Endothelial cell of umbilical vein (primary cell): Measurements from ENCODE around the gene LPAR3. TPM values are rescaled to one million over a fixed set of nuclear protein-coding genes. Genes with fewer than 3 reads are reported as not detected.
A peak's percentile ranks its signal among the peaks of the same experiment; 100 is the strongest.

Experiments used
- BruUV-seq: library from RNA; stranded (reverse); fragments of 400-500 nt; replicated peaks from 2 replicates; lab custom pipeline; 2021; lab: Mats Ljungman, UMichigan
- CTCF ChIA-PET: fragments of 300-600, 350-600 bp; sonication (Branson Sonifier 250); formaldehyde crosslinking; loops from one replicate; lab custom pipeline; 2021; ENCODE audit warnings: antibody characterized with exemption, inconsistent platforms; lab: Charles Lee
- POLR2A ChIA-PET: fragments of 300-600, 350-600 bp; sonication (Branson Sonifier 250); formaldehyde crosslinking; loops from one replicate; lab custom pipeline; 2021; ENCODE audit warnings: antibody characterized with exemption, inconsistent platforms; lab: Charles Lee
- DNase-seq: peaks from one replicate; pipeline ENCODE4 v3.0.0-alpha.2; 2011; ENCODE audit warnings: low read depth, low spot score
- FAIRE-seq: peaks from 2 replicates; lab custom pipeline; 2011; peaks lifted over from hg19 to GRCh38; lab: Jason Lieb, UNC
- H2AFZ ChIP-seq: 2 replicates; pipeline ENCODE4 v1.6.0; 2012; ENCODE audit warnings: low read depth, low read length, control low read depth, inconsistent platforms
- H3K27ac ChIP-seq: 2 replicates; pipeline ENCODE4 v1.5.1; 2011; ENCODE audit warnings: low read depth, mild to moderate bottlenecking, control low read depth, low read length, moderate library complexity; ENCODE audit not compliant: insufficient read depth
- H3K27me3 ChIP-seq, 2 experiments: 2 replicates each; pipeline versions ENCODE4 v1.6.0 to v1.6.1; 2011; ENCODE audit warnings: low read length in 2 of 2, mixed read lengths in 1 of 2; ENCODE audit not compliant: control insufficient read depth in 2 of 2, insufficient read depth in 2 of 2
- H3K36me3 ChIP-seq, 2 experiments: 2 replicates in 1 of 2; 3 replicates in 1 of 2; pipeline ENCODE4 v1.5.1; 2011; ENCODE audit warnings: low read length in 2 of 2, mild to moderate bottlenecking in 1 of 2, moderate library complexity in 1 of 2; ENCODE audit not compliant: control insufficient read depth in 2 of 2, insufficient read depth in 2 of 2; ENCODE audit errors: extremely low read depth in 1 of 2
- H3K4me1 ChIP-seq: 3 replicates; pipeline ENCODE4 v1.5.1; 2011; ENCODE audit warnings: mild to moderate bottlenecking, low read length; ENCODE audit not compliant: control insufficient read depth, insufficient read depth; ENCODE audit errors: extremely low read depth
- H3K4me2 ChIP-seq: 2 replicates; pipeline ENCODE4 v1.6.1; 2011; ENCODE audit warnings: low read length, control low read depth, mixed read lengths; ENCODE audit not compliant: insufficient read depth
- H3K4me3 ChIP-seq, 3 experiments: fragments of 200-600 bp in 1 of 3; sonication (generic), shearing (Covaris generic) in 1 of 3; replicated peaks in 1 of 3; 2 replicates each; pipeline ENCODE4 v1.5.1; 2011 to 2016; ENCODE audit warnings: control low read depth in 3 of 3, low read length in 3 of 3, mild to moderate bottlenecking in 2 of 3, inconsistent platforms in 1 of 3, low read depth in 1 of 3, moderate library complexity in 1 of 3; ENCODE audit not compliant: insufficient read depth in 1 of 3
- H3K79me2 ChIP-seq: 2 replicates; pipeline ENCODE4 v1.6.0; 2012; ENCODE audit warnings: low read length, inconsistent platforms; ENCODE audit not compliant: control insufficient read depth, insufficient read depth
- H3K9ac ChIP-seq: replicated peaks from 2 replicates; pipeline ENCODE3; 2011; ENCODE audit warnings: low read length, control low read depth; ENCODE audit not compliant: insufficient read depth; ENCODE audit errors: extremely low read depth
- H3K9me1 ChIP-seq: replicated peaks from 3 replicates; pipeline ENCODE4 v1.6.0; 2011; ENCODE audit warnings: mild to moderate bottlenecking, low read length; ENCODE audit not compliant: control insufficient read depth, insufficient read depth; ENCODE audit errors: extremely low read depth
- H3K9me3 ChIP-seq: replicated peaks from 2 replicates; pipeline ENCODE4 v1.5.1; 2012; ENCODE audit warnings: low read length, inconsistent platforms; ENCODE audit not compliant: control insufficient read depth, insufficient read depth
- H4K20me1 ChIP-seq: replicated peaks from 2 replicates; pipeline ENCODE3; 2011; ENCODE audit warnings: mild to moderate bottlenecking, low read length; ENCODE audit not compliant: control insufficient read depth, insufficient read depth; ENCODE audit errors: extremely low read depth
- CTCF ChIP-seq, 2 donors: IDR thresholded peaks; 1 replicate in 1 of 2; 2 replicates in 1 of 2; pipeline ENCODE4 v1.5.1; 2011; ENCODE audit warnings: low read length in 2 of 2, mild to moderate bottlenecking in 2 of 2, moderate library complexity in 2 of 2, control low read depth in 1 of 2, inconsistent platforms in 1 of 2, low read depth in 1 of 2; ENCODE audit not compliant: insufficient read depth in 1 of 2; ENCODE audit errors: extremely low read depth in 1 of 2
- FOS ChIP-seq: IDR thresholded peaks from 2 replicates; pipeline ENCODE4 v1.6.1; 2011; ENCODE audit warnings: mild to moderate bottlenecking, low read length, moderate library complexity, borderline replicate concordance; ENCODE audit not compliant: insufficient read depth
- GATA2 ChIP-seq: IDR thresholded peaks from 2 replicates; pipeline ENCODE4 v1.7.0; 2011; ENCODE audit warnings: low read depth, mild to moderate bottlenecking, moderate library complexity, mixed read lengths, low read length; ENCODE audit not compliant: insufficient read length, insufficient read depth
- POLR2A ChIP-seq: IDR thresholded peaks from 2 replicates; pipeline ENCODE4 v1.6.1; 2012; ENCODE audit warnings: low read depth, mild to moderate bottlenecking, control low read depth, low read length
- POLR2AphosphoS5 ChIP-seq: IDR thresholded peaks from 2 replicates; pipeline ENCODE4 v1.6.1; 2012; ENCODE audit warnings: low read depth, mild to moderate bottlenecking, control low read depth, low read length, moderate library complexity; ENCODE audit not compliant: insufficient read depth
- dilution Hi-C: fragments of 300-500 bp; cut with MboI; formaldehyde crosslinking; loops from one replicate; pipeline ENCODE4 v1.15.0; 2019; ENCODE audit warnings: low sequenced_read_pairs; ENCODE audit not compliant: extremely low pct_ligation_motif_present
- intact Hi-C: fragments of 100-400 bp; cut with micrococcal nuclease; formaldehyde crosslinking; loops from one replicate; pipeline ENCODE4 v1.10.0; 2022
- polyA plus RNA-seq, 4 experiments: library from polyadenylated mRNA; depleted of rRNA in 3 of 4; stranded (reverse) in 3 of 4; unstranded in 1 of 4; fragments of >200 nt; gene quantifications; 2 replicates each; pipeline versions ENCODE4 v1.2.1 to v1.2.3, GENCODE V29; 2011 to 2012; ENCODE audit warnings: missing spikeins in 1 of 4
- total RNA-seq: library from RNA; stranded (reverse); gene quantifications from 2 replicates; pipeline ENCODE4 v1.2.3, GENCODE V29; 2021

Gene LPAR3
- total and polyA plus RNA-seq, 2 donors (not counting 3 experiments of a cell fraction or from before 2014, with no cell fraction given): not detected

- no peak overlapping the region for H3K9ac ChIP-seq
- TF ChIP-seq POLR2A (no peak), POLR2AphosphoS5 (no peak), FOS (no peak), GATA2 (no peak), CTCF (IDR thresholded peaks at IDR 0.05; ENCODE audit: extremely low read depth in 1 of 2, insufficient read depth in 1 of 2, low read depth in 1 of 2, low read length in 2 of 2) (peak; percentile 80 to 87)
- dilution Hi-C loops (no loop called here), intact Hi-C loops (loop anchor here (1.0 kb wide), 1 partner anchor 154 kb away; no protein-coding TSS in a partner anchor)
- H3K27me3 ChIP-seq: peaks cover 3 to 19% of the 10 kb centered on the region in 2 experiments
- BruUV-seq: no TSS peak
- CTCF ChIA-PET: interaction anchor here (0.7 to 2.0 kb wide), 26 partner anchors 9 to 853 kb away, joined by 3 to 29 read pairs (median 4); partner anchors contain the start of gene PRKACB
- no peak overlapping the region for H3K4me2 ChIP-seq
- H3K4me3 ChIP-seq: no peak overlapping the region
- DNase-seq (peak; percentile 48), FAIRE-seq (no peak)
- no peaks in the 10 kb centered on the region for H3K36me3 ChIP-seq
- no peaks in the 10 kb centered on the region for H3K4me1 ChIP-seq
- no peaks in the 10 kb centered on the region for H3K79me2 ChIP-seq
- no peak overlapping the region for H2AFZ ChIP-seq
- no peak overlapping the region for H3K27ac ChIP-seq
- H3K9me1 ChIP-seq: no peaks in the 10 kb centered on the region
- POLR2A ChIA-PET: no interaction called here
- H4K20me1 ChIP-seq: no peaks in the 10 kb centered on the region
- H3K9me3 ChIP-seq: no peaks in the 10 kb centered on the region
Measured at GRCh38 chr1:84781946-84782771, 110.8 kb downstream of the LPAR3 start.
